Stimulated activated naive CD8-positive, alpha-beta T cell treated with anti-CD3 and anti-CD28 coated beads, Interleukin-15, amount 100 ng/mL, for 72 hours (primary cell): ENCODE data around the gene STOML1.

Source experiments
- ATAC-seq: fragments of 150-1000 bp; cut with Tn5 transposase; 2 replicates; pipeline ENCODE4 v1.10.0; 2021; ENCODE audit warnings: mild to moderate bottlenecking, moderate library complexity
- DNase-seq, 2 donors: peaks; one replicate each; pipeline ENCODE4 v3.0.0; 2021 to 2022
- H3K27ac Mint-ChIP-seq, 2 donors: one replicate each; pipeline ENCODE4 v1.8.0; 2022; ENCODE audit warnings: mild to moderate bottlenecking in 2 of 2, mixed read lengths in 2 of 2, moderate library complexity in 2 of 2
- H3K27me3 Mint-ChIP-seq: one replicate; pipeline ENCODE4 v1.8.0; 2022; ENCODE audit warnings: mixed read lengths
- H3K4me1 Mint-ChIP-seq: one replicate; pipeline ENCODE4 v1.8.0; 2022; ENCODE audit warnings: mild to moderate bottlenecking, mixed read lengths
- H3K4me3 Mint-ChIP-seq, 2 donors: one replicate each; pipeline ENCODE4 v1.8.0; 2022; ENCODE audit warnings: mild to moderate bottlenecking in 2 of 2, mixed read lengths in 2 of 2, moderate library complexity in 1 of 2
- H3K9me3 Mint-ChIP-seq, 2 donors: one replicate each; pipeline ENCODE4 v1.8.0; 2022; ENCODE audit warnings: mixed read lengths in 2 of 2

The STOML1 gene

GRCh38 chr15:73994413-73994883 is 2.4 kb upstream of the STOML1 start, which contains the start of gene PML:
Gene PML, plus strand, starts transcription at chr15:73994716. Its CDS starts 97 bp downstream, at chr15:73994813.
- ATAC-seq (peak; percentile 90), DNase-seq (peak; percentile 88 to 95)
- H3K27ac Mint-ChIP-seq, result peak within 1 kb of the TSS; percentile 95 to 97
- peak within 1 kb of the TSS; percentile 98 to 99 for H3K4me3 Mint-ChIP-seq
- H3K27me3 Mint-ChIP-seq, result no peaks in the 10 kb centered on the region
- H3K4me1 Mint-ChIP-seq, result peaks cover 69% of the 10 kb centered on the region
- no peaks in the 10 kb centered on the region for H3K9me3 Mint-ChIP-seq

GRCh38 chr15:73993211-73993994 is 1.3 kb upstream of the STOML1 start:
- ATAC-seq (no peak), DNase-seq (no peak)
- H3K4me1 Mint-ChIP-seq, result peaks cover 66% of the 10 kb centered on the region
- H3K4me3 Mint-ChIP-seq, result peak overlapping the region; percentile 98 to 99
- no peaks in the 10 kb centered on the region for H3K27me3 Mint-ChIP-seq
- H3K27ac Mint-ChIP-seq, result no peak overlapping the region
- H3K9me3 Mint-ChIP-seq, result no peaks in the 10 kb centered on the region

GRCh38 chr15:73992594-73992898 is 451 bp upstream of the STOML1 start:
- H3K9me3 Mint-ChIP-seq, result no peaks in the 10 kb centered on the region
- H3K27me3 Mint-ChIP-seq, result no peaks in the 10 kb centered on the region
- DNase-seq (no peak), ATAC-seq (no peak)
- peak overlapping the region; percentile 46 to 93 for H3K27ac Mint-ChIP-seq
- peaks cover 66% of the 10 kb centered on the region for H3K4me1 Mint-ChIP-seq
- H3K4me3 Mint-ChIP-seq, result peak overlapping the region; percentile 91 to 94

GRCh38 chr15:73991260-73991659 is 835 bp downstream of the STOML1 start:
- Mint-ChIP-seq H3K27ac (peak overlapping the region in 1 of 2 donors; percentile 96), H3K9me3 (no peaks in the 10 kb centered on the region), H3K4me1 (peaks cover 68% of the 10 kb centered on the region), H3K27me3 (no peaks in the 10 kb centered on the region), H3K4me3 (peak overlapping the region; percentile 91 to 94)
- DNase-seq, result no peak
- ATAC-seq, result no peak

GRCh38 chr15:73990250-73991005 is 1.7 kb downstream of the STOML1 start:
- H3K27ac Mint-ChIP-seq, result no peak overlapping the region

GRCh38 chr15:73989001-73989798 is 2.9 kb downstream of the STOML1 start:
- Mint-ChIP-seq H3K4me3 (no peak overlapping the region), H3K27me3 (no peaks in the 10 kb centered on the region), H3K27ac (no peak overlapping the region), H3K9me3 (no peaks in the 10 kb centered on the region), H3K4me1 (peaks cover 80% of the 10 kb centered on the region)
- ATAC-seq (no peak), DNase-seq (no peak)

More at GRCh38 chr15:73990250-73991005, 1.7 kb downstream of the STOML1 start:
- ATAC-seq (no peak), DNase-seq (no peak)
- Mint-ChIP-seq H3K9me3 (no peaks in the 10 kb centered on the region), H3K27me3 (no peaks in the 10 kb centered on the region), H3K4me1 (peaks cover 72% of the 10 kb centered on the region), H3K4me3 (peak overlapping the region in 1 of 2 donors; percentile 91)

- no peaks in the 10 kb centered on the region for H3K27me3 Mint-ChIP-seq
- ATAC-seq (no peak), DNase-seq (no peak)
- no peaks in the 10 kb centered on the region for H3K9me3 Mint-ChIP-seq
- H3K4me1 Mint-ChIP-seq, result peaks cover 80% of the 10 kb centered on the region
- no peak overlapping the region for H3K4me3 Mint-ChIP-seq
- H3K27ac Mint-ChIP-seq, result no peak overlapping the region
Observed at GRCh38 chr15:73988445-73988969, 3.6 kb downstream of the STOML1 start.

- H3K4me3 Mint-ChIP-seq, result no peak overlapping the region
- no peaks in the 10 kb centered on the region for H3K9me3 Mint-ChIP-seq
- H3K27me3 Mint-ChIP-seq, result no peaks in the 10 kb centered on the region
- no peak for DNase-seq
- no peak overlapping the region for H3K27ac Mint-ChIP-seq
- H3K4me1 Mint-ChIP-seq, result peaks cover 79% of the 10 kb centered on the region
- no peak for ATAC-seq
Observed at GRCh38 chr15:73987681-73988444, 4.2 kb downstream of the STOML1 start.

GRCh38 chr15:73987250-73987649 is 4.8 kb downstream of the STOML1 start:
- Mint-ChIP-seq H3K9me3 (no peaks in the 10 kb centered on the region), H3K27me3 (no peaks in the 10 kb centered on the region), H3K4me1 (peaks cover 79% of the 10 kb centered on the region), H3K27ac (no peak overlapping the region), H3K4me3 (no peak overlapping the region)
- DNase-seq (no peak), ATAC-seq (no peak)

GRCh38 chr15:73986776-73987056 is 5.4 kb downstream of the STOML1 start:
- Mint-ChIP-seq H3K9me3 (no peaks in the 10 kb centered on the region), H3K4me3 (no peak overlapping the region), H3K4me1 (peaks cover 83% of the 10 kb centered on the region), H3K27me3 (no peaks in the 10 kb centered on the region), H3K27ac (peak overlapping the region in 1 of 2 donors; percentile 41)
- DNase-seq (no peak), ATAC-seq (no peak)

- H3K9me3 Mint-ChIP-seq, result no peaks in the 10 kb centered on the region
- H3K4me3 Mint-ChIP-seq, result no peak overlapping the region
- H3K27ac Mint-ChIP-seq, result peak overlapping the region in 1 of 2 donors; percentile 65
- peaks cover 85% of the 10 kb centered on the region for H3K4me1 Mint-ChIP-seq
- DNase-seq, result no peak
- no peak for ATAC-seq
- H3K27me3 Mint-ChIP-seq, result no peaks in the 10 kb centered on the region
Observed at GRCh38 chr15:73986055-73986775, 5.9 kb downstream of the STOML1 start.

- Mint-ChIP-seq H3K4me3 (no peak overlapping the region), H3K4me1 (peaks cover 85% of the 10 kb centered on the region), H3K27me3 (no peaks in the 10 kb centered on the region), H3K27ac (peak overlapping the region; percentile 65 to 72), H3K9me3 (no peaks in the 10 kb centered on the region)
- ATAC-seq (no peak), DNase-seq (no peak)
Observed at GRCh38 chr15:73985101-73985873, 6.8 kb downstream of the STOML1 start.

- H3K9me3 Mint-ChIP-seq, result no peaks in the 10 kb centered on the region
- H3K27ac Mint-ChIP-seq, result peak overlapping the region in 1 of 2 donors; percentile 69
- H3K27me3 Mint-ChIP-seq, result no peaks in the 10 kb centered on the region
- no peak for DNase-seq
- ATAC-seq, result no peak
- peaks cover 85% of the 10 kb centered on the region for H3K4me1 Mint-ChIP-seq
- H3K4me3 Mint-ChIP-seq, result no peak overlapping the region
Observed at GRCh38 chr15:73984208-73984979, 7.7 kb downstream of the STOML1 start.
